K562 (cell line): ENCODE results near the gene CUEDC2. TPM values are rescaled to one million over a fixed set of nuclear protein-coding genes. Genes with fewer than 3 reads are reported as not detected.

ENCODE experiments used
- ADNP ChIP-seq: fragments of 200-800 bp; sonication (Bioruptor generic); IDR thresholded peaks from 2 replicates; pipeline ENCODE4 v1.6.1; 2016; ENCODE audit warnings: missing genetic modification characterization, missing compliant biosample characterization
- ARID3A ChIP-seq: IDR thresholded peaks from 2 replicates; pipeline ENCODE4 v1.6.1; 2012; ENCODE audit warnings: low read depth, low read length, improper control_type of control experiment, borderline replicate concordance
- CEBPG ChIP-seq, 3 experiments: fragments of 200-800 bp in 1 of 3; sonication (Bioruptor generic) in 1 of 3; sonication (generic) in 1 of 3; formaldehyde crosslinking in 1 of 3; IDR thresholded peaks in 2 of 3; conservative IDR thresholded peaks in 1 of 3; 2 replicates each; pipeline versions ENCODE4 v1.6.1 to v1.8.0; 2016 to 2022; ENCODE audit warnings: missing compliant biosample characterization in 2 of 3, missing genetic modification characterization in 2 of 3, mild to moderate bottlenecking in 1 of 3, missing genetic modification reagents in 1 of 3
- HMG20B ChIP-seq: fragments of 250-450 bp; sonication (Bioruptor Pico); IDR thresholded peaks from 2 replicates; pipeline ENCODE4 v1.5.0; 2021; ENCODE audit warnings: mild to moderate bottlenecking
- KLF13 ChIP-seq: fragments of 450-650 bp; IDR thresholded peaks from 2 replicates; pipeline ENCODE4 v1.6.1; 2016; ENCODE audit warnings: missing genetic modification characterization, low read depth, mild to moderate bottlenecking, missing compliant biosample characterization, moderate library complexity, borderline replicate concordance
- NCOA1 ChIP-seq: fragments of 450-650 bp; IDR thresholded peaks from 2 replicates; pipeline ENCODE4 v1.6.1; 2016; ENCODE audit warnings: low read depth
- NFIC ChIP-seq: fragments of 450-650 bp; IDR thresholded peaks from 2 replicates; pipeline ENCODE4 v1.6.1; 2017; ENCODE audit warnings: mild to moderate bottlenecking, inconsistent platforms
- SP1 ChIP-seq: sonication (generic); formaldehyde crosslinking; IDR thresholded peaks from 2 replicates; pipeline ENCODE4 v1.8.1; 2022; ENCODE audit warnings: mild to moderate bottlenecking, missing genetic modification reagents
- ZNF324 ChIP-seq: fragments of 250-450 bp; sonication (Bioruptor Pico); IDR thresholded peaks from 2 replicates; pipeline ENCODE4 v1.4.0; 2020; ENCODE audit warnings: mild to moderate bottlenecking
- ZNF740 ChIP-seq, 3 experiments: fragments of 200-800 bp in 1 of 3; sonication (Bioruptor generic) in 1 of 3; sonication (generic) in 1 of 3; formaldehyde crosslinking in 1 of 3; IDR thresholded peaks; 2 replicates each; pipeline versions ENCODE4 v1.6.1 to v1.8.0; 2016 to 2022; ENCODE audit warnings: mild to moderate bottlenecking in 2 of 3, missing compliant biosample characterization in 2 of 3, missing genetic modification characterization in 2 of 3, missing genetic modification reagents in 1 of 3
- polyA plus RNA-seq, 8 experiments: library from polyadenylated mRNA; depleted of rRNA in 4 of 8; stranded (reverse) in 5 of 8; unstranded in 3 of 8; fragments of >200 nt; fragmentation: Nextera tagmentation in 2 of 8; fragmentation: Illumina TruSeq in 1 of 8; extraction: Ambion mirVana in 2 of 8; extraction: Trizol in 1 of 8; gene quantifications; 2 replicates each; pipeline versions ENCODE4 v1.2.1 to v1.2.3, GENCODE V29; 2011 to 2014; ENCODE audit warnings: inconsistent platforms in 1 of 8, missing spikeins in 1 of 8
- total RNA-seq, 7 experiments: library from RNA; depleted of rRNA in 6 of 7; stranded (reverse); fragments of >200 nt in 6 of 7; fragmentation: Illumina TruSeq in 2 of 7; extraction: Trizol in 2 of 7; gene quantifications; 2 replicates each; pipeline versions ENCODE4 v1.2.1 to v1.2.3, GENCODE V29; 2011 to 2021; ENCODE audit warnings: low replicate concordance in 1 of 7

The CUEDC2 gene
- total and polyA plus RNA-seq, 9 of the 15 experiments (the other 6 are each of a cell fraction or from before 2014, with no cell fraction given), result 8.5 to 48.9 (median 27.4) TPM

- no peak for TF ChIP-seq CEBPG (CRISPR knock-in tag; IDR thresholded peaks at IDR 0.05)
- TF ChIP-seq CEBPG (tag; conservative IDR thresholded peaks at IDR 0.05 in 1 of 2, IDR thresholded peaks at IDR 0.05 in 1 of 2), result no peak
- peak; percentile 98 for TF ChIP-seq SP1 (CRISPR knock-in tag)
- TF ChIP-seq ZNF324 (CRISPR knock-in tag), result no peak
- no peak for TF ChIP-seq ARID3A
- TF ChIP-seq KLF13 (tag), result no peak
- no peak for TF ChIP-seq HMG20B (CRISPR knock-in tag)
- no peak for TF ChIP-seq ADNP (tag)
- no peak for TF ChIP-seq NCOA1
- TF ChIP-seq NFIC, result peak; percentile 41
- 0 out of 2 replicates have a peak, but pooled peaks have one; percentile 19 for TF ChIP-seq ZNF740 (CRISPR knock-in tag; IDR thresholded peaks at IDR 0.05)
- TF ChIP-seq ZNF740 (tag; IDR thresholded peaks at IDR 0.05), result no peak
Observed at GRCh38 chr10:102395400-102396316, 36.7 kb downstream of the CUEDC2 start, which contains the start of gene NFKB2 (continued).
